Endothelial cell of umbilical vein (primary cell): Measurements from ENCODE around the gene SLC22A23. TPM values are rescaled to one million over a fixed set of nuclear protein-coding genes. Genes with fewer than 3 reads are reported as not detected.

Experiments
- BruUV-seq: library from RNA; stranded (reverse); fragments of 400-500 nt; replicated peaks from 2 replicates; lab custom pipeline; 2021; lab: Mats Ljungman, UMichigan
- CTCF ChIA-PET: fragments of 300-600, 350-600 bp; sonication (Branson Sonifier 250); formaldehyde crosslinking; loops from one replicate; lab custom pipeline; 2021; ENCODE audit warnings: antibody characterized with exemption, inconsistent platforms; lab: Charles Lee
- POLR2A ChIA-PET: fragments of 300-600, 350-600 bp; sonication (Branson Sonifier 250); formaldehyde crosslinking; loops from one replicate; lab custom pipeline; 2021; ENCODE audit warnings: antibody characterized with exemption, inconsistent platforms; lab: Charles Lee
- DNase-seq: peaks from one replicate; pipeline ENCODE4 v3.0.0-alpha.2; 2011; ENCODE audit warnings: low read depth, low spot score
- FAIRE-seq: peaks from 2 replicates; lab custom pipeline; 2011; peaks lifted over from hg19 to GRCh38; lab: Jason Lieb, UNC
- H2AFZ ChIP-seq: 2 replicates; pipeline ENCODE4 v1.6.0; 2012; ENCODE audit warnings: low read depth, low read length, control low read depth, inconsistent platforms
- H3K27ac ChIP-seq: 2 replicates; pipeline ENCODE4 v1.5.1; 2011; ENCODE audit warnings: low read depth, mild to moderate bottlenecking, control low read depth, low read length, moderate library complexity; ENCODE audit not compliant: insufficient read depth
- H3K27me3 ChIP-seq, 2 experiments: 2 replicates each; pipeline versions ENCODE4 v1.6.0 to v1.6.1; 2011; ENCODE audit warnings: low read length in 2 of 2, mixed read lengths in 1 of 2; ENCODE audit not compliant: control insufficient read depth in 2 of 2, insufficient read depth in 2 of 2
- H3K36me3 ChIP-seq, 2 experiments: 2 replicates in 1 of 2; 3 replicates in 1 of 2; pipeline ENCODE4 v1.5.1; 2011; ENCODE audit warnings: low read length in 2 of 2, mild to moderate bottlenecking in 1 of 2, moderate library complexity in 1 of 2; ENCODE audit not compliant: control insufficient read depth in 2 of 2, insufficient read depth in 2 of 2; ENCODE audit errors: extremely low read depth in 1 of 2
- H3K4me1 ChIP-seq: 3 replicates; pipeline ENCODE4 v1.5.1; 2011; ENCODE audit warnings: mild to moderate bottlenecking, low read length; ENCODE audit not compliant: control insufficient read depth, insufficient read depth; ENCODE audit errors: extremely low read depth
- H3K4me2 ChIP-seq: 2 replicates; pipeline ENCODE4 v1.6.1; 2011; ENCODE audit warnings: low read length, control low read depth, mixed read lengths; ENCODE audit not compliant: insufficient read depth
- H3K4me3 ChIP-seq, 3 experiments: fragments of 200-600 bp in 1 of 3; sonication (generic), shearing (Covaris generic) in 1 of 3; replicated peaks in 1 of 3; 2 replicates each; pipeline ENCODE4 v1.5.1; 2011 to 2016; ENCODE audit warnings: control low read depth in 3 of 3, low read length in 3 of 3, mild to moderate bottlenecking in 2 of 3, inconsistent platforms in 1 of 3, low read depth in 1 of 3, moderate library complexity in 1 of 3; ENCODE audit not compliant: insufficient read depth in 1 of 3
- H3K79me2 ChIP-seq: 2 replicates; pipeline ENCODE4 v1.6.0; 2012; ENCODE audit warnings: low read length, inconsistent platforms; ENCODE audit not compliant: control insufficient read depth, insufficient read depth
- H3K9ac ChIP-seq: replicated peaks from 2 replicates; pipeline ENCODE3; 2011; ENCODE audit warnings: low read length, control low read depth; ENCODE audit not compliant: insufficient read depth; ENCODE audit errors: extremely low read depth
- H3K9me1 ChIP-seq: replicated peaks from 3 replicates; pipeline ENCODE4 v1.6.0; 2011; ENCODE audit warnings: mild to moderate bottlenecking, low read length; ENCODE audit not compliant: control insufficient read depth, insufficient read depth; ENCODE audit errors: extremely low read depth
- H3K9me3 ChIP-seq: replicated peaks from 2 replicates; pipeline ENCODE4 v1.5.1; 2012; ENCODE audit warnings: low read length, inconsistent platforms; ENCODE audit not compliant: control insufficient read depth, insufficient read depth
- H4K20me1 ChIP-seq: replicated peaks from 2 replicates; pipeline ENCODE3; 2011; ENCODE audit warnings: mild to moderate bottlenecking, low read length; ENCODE audit not compliant: control insufficient read depth, insufficient read depth; ENCODE audit errors: extremely low read depth
- FOS ChIP-seq: IDR thresholded peaks from 2 replicates; pipeline ENCODE4 v1.6.1; 2011; ENCODE audit warnings: mild to moderate bottlenecking, low read length, moderate library complexity, borderline replicate concordance; ENCODE audit not compliant: insufficient read depth
- GATA2 ChIP-seq: IDR thresholded peaks from 2 replicates; pipeline ENCODE4 v1.7.0; 2011; ENCODE audit warnings: low read depth, mild to moderate bottlenecking, moderate library complexity, mixed read lengths, low read length; ENCODE audit not compliant: insufficient read length, insufficient read depth
- JUN ChIP-seq: IDR thresholded peaks from 2 replicates; pipeline ENCODE4 v1.6.1; 2011; ENCODE audit warnings: borderline replicate concordance, low read depth; ENCODE audit not compliant: insufficient read length, insufficient read depth
- POLR2A ChIP-seq: IDR thresholded peaks from 2 replicates; pipeline ENCODE4 v1.6.1; 2012; ENCODE audit warnings: low read depth, mild to moderate bottlenecking, control low read depth, low read length
- POLR2AphosphoS5 ChIP-seq: IDR thresholded peaks from 2 replicates; pipeline ENCODE4 v1.6.1; 2012; ENCODE audit warnings: low read depth, mild to moderate bottlenecking, control low read depth, low read length, moderate library complexity; ENCODE audit not compliant: insufficient read depth
- dilution Hi-C: fragments of 300-500 bp; cut with MboI; formaldehyde crosslinking; loops from one replicate; pipeline ENCODE4 v1.15.0; 2019; ENCODE audit warnings: low sequenced_read_pairs; ENCODE audit not compliant: extremely low pct_ligation_motif_present
- intact Hi-C: fragments of 100-400 bp; cut with micrococcal nuclease; formaldehyde crosslinking; loops from one replicate; pipeline ENCODE4 v1.10.0; 2022
- polyA plus RNA-seq, 4 experiments: library from polyadenylated mRNA; depleted of rRNA in 3 of 4; stranded (reverse) in 3 of 4; unstranded in 1 of 4; fragments of >200 nt; gene quantifications; 2 replicates each; pipeline versions ENCODE4 v1.2.1 to v1.2.3, GENCODE V29; 2011 to 2012; ENCODE audit warnings: missing spikeins in 1 of 4
- total RNA-seq: library from RNA; stranded (reverse); gene quantifications from 2 replicates; pipeline ENCODE4 v1.2.3, GENCODE V29; 2021
- TF ChIP-seq, protein P1 (sequence below), 2 donors: IDR thresholded peaks; 1 replicate in 1 of 2; 2 replicates in 1 of 2; pipeline ENCODE4 v1.5.1; 2011; ENCODE audit warnings: low read length in 2 of 2, mild to moderate bottlenecking in 2 of 2, moderate library complexity in 2 of 2, control low read depth in 1 of 2, inconsistent platforms in 1 of 2, low read depth in 1 of 2; ENCODE audit not compliant: insufficient read depth in 1 of 2; ENCODE audit errors: extremely low read depth in 1 of 2
- TF ChIP-seq, protein P2 (sequence below): IDR thresholded peaks from 2 replicates; pipeline ENCODE4 v1.6.1; 2011; ENCODE audit not compliant: insufficient read depth, insufficient read length

SLC22A23 gene
- total and polyA plus RNA-seq, 2 donors (not counting 3 experiments of a cell fraction or from before 2014, with no cell fraction given), result 4.2 to 14.3 TPM

GRCh38 chr6:3321875-3322274 is 135.0 kb downstream of the SLC22A23 start:
- H3K4me3 ChIP-seq, result no peak overlapping the region
- no peaks in the 10 kb centered on the region for H3K79me2 ChIP-seq
- H3K9me1 ChIP-seq, result no peaks in the 10 kb centered on the region
- dilution Hi-C loops, result no loop called here
- no peaks in the 10 kb centered on the region for H3K9me3 ChIP-seq
- TF ChIP-seq GATA2 (no peak), JUN (no peak), FOS (no peak), POLR2AphosphoS5 (no peak), POLR2A (no peak)
- TF ChIP-seq, protein P1, sequence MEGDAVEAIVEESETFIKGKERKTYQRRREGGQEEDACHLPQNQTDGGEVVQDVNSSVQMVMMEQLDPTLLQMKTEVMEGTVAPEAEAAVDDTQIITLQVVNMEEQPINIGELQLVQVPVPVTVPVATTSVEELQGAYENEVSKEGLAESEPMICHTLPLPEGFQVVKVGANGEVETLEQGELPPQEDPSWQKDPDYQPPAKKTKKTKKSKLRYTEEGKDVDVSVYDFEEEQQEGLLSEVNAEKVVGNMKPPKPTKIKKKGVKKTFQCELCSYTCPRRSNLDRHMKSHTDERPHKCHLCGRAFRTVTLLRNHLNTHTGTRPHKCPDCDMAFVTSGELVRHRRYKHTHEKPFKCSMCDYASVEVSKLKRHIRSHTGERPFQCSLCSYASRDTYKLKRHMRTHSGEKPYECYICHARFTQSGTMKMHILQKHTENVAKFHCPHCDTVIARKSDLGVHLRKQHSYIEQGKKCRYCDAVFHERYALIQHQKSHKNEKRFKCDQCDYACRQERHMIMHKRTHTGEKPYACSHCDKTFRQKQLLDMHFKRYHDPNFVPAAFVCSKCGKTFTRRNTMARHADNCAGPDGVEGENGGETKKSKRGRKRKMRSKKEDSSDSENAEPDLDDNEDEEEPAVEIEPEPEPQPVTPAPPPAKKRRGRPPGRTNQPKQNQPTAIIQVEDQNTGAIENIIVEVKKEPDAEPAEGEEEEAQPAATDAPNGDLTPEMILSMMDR (IDR thresholded peaks at IDR 0.05; ENCODE audit: extremely low read depth in 1 of 2, insufficient read depth in 1 of 2, low read depth in 1 of 2, low read length in 2 of 2), result no peak
- TF ChIP-seq, protein P2, sequence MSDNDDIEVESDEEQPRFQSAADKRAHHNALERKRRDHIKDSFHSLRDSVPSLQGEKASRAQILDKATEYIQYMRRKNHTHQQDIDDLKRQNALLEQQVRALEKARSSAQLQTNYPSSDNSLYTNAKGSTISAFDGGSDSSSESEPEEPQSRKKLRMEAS, result no peak
- no peak overlapping the region for H2AFZ ChIP-seq
- H3K27ac ChIP-seq, result no peak overlapping the region
- BruUV-seq, result no TSS peak
- no peaks in the 10 kb centered on the region for H3K27me3 ChIP-seq
- no peaks in the 10 kb centered on the region for H3K36me3 ChIP-seq
- FAIRE-seq, result no peak
- POLR2A ChIA-PET, result no interaction called here
- no peaks in the 10 kb centered on the region for H4K20me1 ChIP-seq
- intact Hi-C loops, result no loop called here
- CTCF ChIA-PET, result interaction anchor here (2.4 kb wide), 1 partner anchor 10 kb away, joined by 5 read pairs; no protein-coding TSS in a partner anchor
- DNase-seq, result no peak
- H3K9ac ChIP-seq, result no peak overlapping the region
- H3K4me2 ChIP-seq, result no peak overlapping the region
- H3K4me1 ChIP-seq, result peaks cover 23% of the 10 kb centered on the region
